ENCODE data around the gene THADA.

Gene THADA

GRCh38 chr2:43379494-43379893 is 216.3 kb downstream of the THADA start:
- no peak overlapping the region for H3K4me3 ChIP-seq (ENCODE audit: low read depth, low read length)
- TF ChIP-seq CTCF (IDR thresholded peaks at IDR 0.05; ENCODE audit: low read depth, low read length): no peak

- no peak for TF ChIP-seq CTCF (IDR thresholded peaks at IDR 0.05; ENCODE audit: low read depth, low read length)
- H3K4me3 ChIP-seq (ENCODE audit: low read depth, low read length): no peak overlapping the region
Measured at GRCh38 chr2:43377327-43377726, 218.5 kb downstream of the THADA start.

GRCh38 chr2:43376523-43377198 is 219.2 kb downstream of the THADA start:
- no peak for TF ChIP-seq CTCF (IDR thresholded peaks at IDR 0.05; ENCODE audit: low read depth, low read length)
- no peak overlapping the region for H3K4me3 ChIP-seq (ENCODE audit: low read depth, low read length)

GRCh38 chr2:43375746-43376522 is 219.9 kb downstream of the THADA start:
- TF ChIP-seq CTCF (IDR thresholded peaks at IDR 0.05; ENCODE audit: low read depth, low read length): no peak
- H3K4me3 ChIP-seq (ENCODE audit: low read depth, low read length): no peak overlapping the region

GRCh38 chr2:43372416-43373081 is 223.3 kb downstream of the THADA start:
- no peak overlapping the region for H3K4me3 ChIP-seq (ENCODE audit: low read depth, low read length)
- TF ChIP-seq CTCF (IDR thresholded peaks at IDR 0.05; ENCODE audit: low read depth, low read length): no peak

GRCh38 chr2:43370705-43371104 is 225.1 kb downstream of the THADA start:
- no peak for TF ChIP-seq CTCF (IDR thresholded peaks at IDR 0.05; ENCODE audit: low read depth, low read length)
- H3K4me3 ChIP-seq (ENCODE audit: low read depth, low read length): no peak overlapping the region

GRCh38 chr2:43370146-43370545 is 225.7 kb downstream of the THADA start:
- no peak for TF ChIP-seq CTCF (IDR thresholded peaks at IDR 0.05; ENCODE audit: low read depth, low read length)
- no peak overlapping the region for H3K4me3 ChIP-seq (ENCODE audit: low read depth, low read length)
